SJSA1 (cell line): ENCODE data around the gene CD36. TPM values are rescaled to one million over a fixed set of nuclear protein-coding genes. Genes with fewer than 3 reads are reported as not detected.
A peak's percentile ranks its signal among the peaks of the same experiment; 100 is the strongest.

Source experiments
- DNase-seq, 2 experiments: peaks; one replicate each; pipeline ENCODE4 v3.0.0-alpha.2; 2015 to 2020; ENCODE audit warnings: low spot score in 2 of 2, low read depth in 1 of 2
- H3K27ac ChIP-seq: fragments of 250-450 bp; sonication (Bioruptor Pico); 2 replicates; pipeline ENCODE4 v1.5.1; 2020; ENCODE audit warnings: mild to moderate bottlenecking, moderate library complexity
- H3K27me3 ChIP-seq: fragments of 250-450 bp; sonication (Bioruptor Pico); replicated peaks from 2 replicates; pipeline ENCODE4 v1.5.1; 2020; ENCODE audit warnings: mild to moderate bottlenecking, moderate library complexity
- H3K36me3 ChIP-seq: fragments of 250-450 bp; sonication (Bioruptor Pico); 2 replicates; pipeline ENCODE4 v1.5.1; 2020; ENCODE audit warnings: mild to moderate bottlenecking
- H3K4me1 ChIP-seq: fragments of 250-450 bp; sonication (Bioruptor Pico); replicated peaks from 2 replicates; pipeline ENCODE4 v1.6.1; 2021; ENCODE audit warnings: mild to moderate bottlenecking
- H3K4me3 ChIP-seq: fragments of 250-450 bp; sonication (Bioruptor Pico); 2 replicates; pipeline ENCODE4 v1.5.1; 2020; ENCODE audit warnings: mild to moderate bottlenecking
- H3K9me3 ChIP-seq: fragments of 250-450 bp; sonication (Bioruptor Pico); replicated peaks from 2 replicates; pipeline ENCODE4 v1.5.1; 2020; ENCODE audit warnings: mild to moderate bottlenecking
- total RNA-seq: library from RNA; depleted of rRNA; stranded (reverse); fragments of >200 nt; shearing (Covaris generic); gene quantifications from 2 replicates; pipeline ENCODE4 v1.2.3, GENCODE V29; 2014

Gene CD36
- total RNA-seq, 1 experiment from 2014 or later: 0.32 TPM

GRCh38 chr7:80611353-80611752, 27.1 kb upstream of the CD36 start:
- peaks cover 8% of the 10 kb centered on the region; the same call in 1 of the 2 replicates for H3K4me1 ChIP-seq
- no peaks in the 10 kb centered on the region for H3K36me3 ChIP-seq
- no peak overlapping the region for H3K27ac ChIP-seq
- H3K9me3 ChIP-seq: no peaks in the 10 kb centered on the region
- H3K4me3 ChIP-seq: no peak overlapping the region
- no peak for DNase-seq
- H3K27me3 ChIP-seq: no peaks in the 10 kb centered on the region; the same call in 1 of the 2 replicates

- no peaks in the 10 kb centered on the region for H3K9me3 ChIP-seq
- no peak overlapping the region for H3K27ac ChIP-seq
- H3K27me3 ChIP-seq: no peaks in the 10 kb centered on the region; the same call in 1 of the 2 replicates
- no peak overlapping the region for H3K4me3 ChIP-seq
- DNase-seq: peak in 1 of 2 experiments; percentile 21
- no peaks in the 10 kb centered on the region for H3K36me3 ChIP-seq
- peaks cover 8% of the 10 kb centered on the region; the same call in 1 of the 2 replicates for H3K4me1 ChIP-seq
These were observed 26.7 kb upstream of the CD36 start for GRCh38 chr7:80611779-80612178.

- no peak overlapping the region for H3K4me3 ChIP-seq
- no peaks in the 10 kb centered on the region for H3K36me3 ChIP-seq
- DNase-seq: no peak
- H3K9me3 ChIP-seq: no peaks in the 10 kb centered on the region
- H3K27me3 ChIP-seq: no peaks in the 10 kb centered on the region
- H3K27ac ChIP-seq: no peak overlapping the region
- H3K4me1 ChIP-seq: peaks cover 8% of the 10 kb centered on the region; the same call in 1 of the 2 replicates
These were observed 25.6 kb upstream of the CD36 start for GRCh38 chr7:80612880-80613279.

- H3K27ac ChIP-seq: no peak overlapping the region
- H3K4me1 ChIP-seq: peaks cover 8% of the 10 kb centered on the region; the same call in 1 of the 2 replicates
- H3K9me3 ChIP-seq: no peaks in the 10 kb centered on the region; the same call in 1 of the 2 replicates
- DNase-seq: no peak
- H3K4me3 ChIP-seq: no peak overlapping the region
- H3K27me3 ChIP-seq: no peaks in the 10 kb centered on the region
- no peaks in the 10 kb centered on the region for H3K36me3 ChIP-seq
These were observed 24.9 kb upstream of the CD36 start for GRCh38 chr7:80613519-80613918.

- no peak overlapping the region for H3K27ac ChIP-seq
- peaks cover 6% of the 10 kb centered on the region for H3K9me3 ChIP-seq
- no peaks in the 10 kb centered on the region for H3K27me3 ChIP-seq
- no peaks in the 10 kb centered on the region for H3K36me3 ChIP-seq
- no peak overlapping the region for H3K4me3 ChIP-seq
- peaks cover 8% of the 10 kb centered on the region; the same call in 1 of the 2 replicates for H3K4me1 ChIP-seq
- no peak for DNase-seq
These were observed 23.6 kb upstream of the CD36 start for GRCh38 chr7:80614851-80615271.

- peaks cover 6% of the 10 kb centered on the region for H3K9me3 ChIP-seq
- H3K27me3 ChIP-seq: no peaks in the 10 kb centered on the region
These were observed 20.3 kb upstream of the CD36 start for GRCh38 chr7:80618096-80618495.

GRCh38 chr7:80619741-80620140, 18.7 kb upstream of the CD36 start:
- H3K9me3 ChIP-seq: peaks cover 6% of the 10 kb centered on the region
- H3K36me3 ChIP-seq: no peaks in the 10 kb centered on the region
- DNase-seq: no peak
- H3K4me3 ChIP-seq: no peak overlapping the region
- peaks cover 19% of the 10 kb centered on the region for H3K4me1 ChIP-seq
- H3K27ac ChIP-seq: no peak overlapping the region
- no peaks in the 10 kb centered on the region for H3K27me3 ChIP-seq

More at GRCh38 chr7:80618096-80618495, 20.3 kb upstream of the CD36 start:
- DNase-seq: no peak
- Histone ChIP-seq H3K36me3 (no peaks in the 10 kb centered on the region), H3K4me1 (peaks cover 12% of the 10 kb centered on the region), H3K27ac (no peak overlapping the region), H3K4me3 (no peak overlapping the region)

GRCh38 chr7:80622541-80622940, 15.9 kb upstream of the CD36 start:
- H3K27me3 ChIP-seq: no peaks in the 10 kb centered on the region
- peak in 1 of 2 experiments; percentile 49 for DNase-seq
- H3K36me3 ChIP-seq: no peaks in the 10 kb centered on the region
- H3K27ac ChIP-seq: peak overlapping the region; percentile 16
- H3K4me3 ChIP-seq: no peak overlapping the region
- H3K4me1 ChIP-seq: peaks cover 19% of the 10 kb centered on the region
- H3K9me3 ChIP-seq: peaks cover 6% of the 10 kb centered on the region

- Histone ChIP-seq H3K27me3 (no peaks in the 10 kb centered on the region), H3K4me3 (no peak overlapping the region), H3K9me3 (peaks cover 5% of the 10 kb centered on the region), H3K36me3 (no peaks in the 10 kb centered on the region), H3K27ac (no peak overlapping the region), H3K4me1 (peaks cover 19% of the 10 kb centered on the region)
- DNase-seq: no peak
These were observed 14.8 kb upstream of the CD36 start for GRCh38 chr7:80623503-80624252.

GRCh38 chr7:80624763-80625162, 13.7 kb upstream of the CD36 start:
- Histone ChIP-seq H3K9me3 (no peaks in the 10 kb centered on the region), H3K27ac (no peak overlapping the region), H3K27me3 (no peaks in the 10 kb centered on the region), H3K4me3 (no peak overlapping the region), H3K36me3 (no peaks in the 10 kb centered on the region), H3K4me1 (peaks cover 19% of the 10 kb centered on the region)
- DNase-seq: no peak

GRCh38 chr7:80629023-80629422, 9.4 kb upstream of the CD36 start:
- Histone ChIP-seq H3K27me3 (no peaks in the 10 kb centered on the region), H3K4me1 (peaks cover 13% of the 10 kb centered on the region), H3K36me3 (no peaks in the 10 kb centered on the region), H3K4me3 (no peak overlapping the region), H3K9me3 (no peaks in the 10 kb centered on the region), H3K27ac (no peak overlapping the region)
- DNase-seq: no peak

- Histone ChIP-seq H3K9me3 (no peaks in the 10 kb centered on the region), H3K27me3 (no peaks in the 10 kb centered on the region), H3K4me3 (no peak overlapping the region), H3K27ac (no peak overlapping the region), H3K4me1 (peaks cover 27% of the 10 kb centered on the region), H3K36me3 (no peaks in the 10 kb centered on the region)
- peak in 1 of 2 experiments; percentile 38 for DNase-seq
These were observed 7.6 kb upstream of the CD36 start for GRCh38 chr7:80630608-80631405.

- Histone ChIP-seq H3K4me1 (peaks cover 27% of the 10 kb centered on the region), H3K4me3 (no peak overlapping the region), H3K27ac (no peak overlapping the region), H3K27me3 (no peaks in the 10 kb centered on the region), H3K9me3 (no peaks in the 10 kb centered on the region), H3K36me3 (no peaks in the 10 kb centered on the region)
- no peak for DNase-seq
These were observed 7.0 kb upstream of the CD36 start for GRCh38 chr7:80631421-80631820.

GRCh38 chr7:80632139-80632538, 6.3 kb upstream of the CD36 start:
- no peak for DNase-seq
- Histone ChIP-seq H3K36me3 (no peaks in the 10 kb centered on the region), H3K4me1 (peaks cover 27% of the 10 kb centered on the region), H3K9me3 (no peaks in the 10 kb centered on the region), H3K4me3 (no peak overlapping the region), H3K27me3 (no peaks in the 10 kb centered on the region), H3K27ac (no peak overlapping the region)
